Central memory CD4-positive, alpha-beta T cell (primary cell): ENCODE results near the gene SLAMF1.
A peak's percentile ranks its signal among the peaks of the same experiment; 100 is the strongest.

Experiments
- DNase-seq: peaks from one replicate; pipeline ENCODE4 v3.0.0; 2022

Gene SLAMF1

GRCh38 chr1:160623227-160623633, 23.6 kb downstream of the SLAMF1 start:
- DNase-seq = peak; percentile 65

- DNase-seq = no peak
Observed at GRCh38 chr1:160622501-160623226, 24.2 kb downstream of the SLAMF1 start.

GRCh38 chr1:160621633-160622413, 25.0 kb downstream of the SLAMF1 start:
- DNase-seq = no peak

DNA sequence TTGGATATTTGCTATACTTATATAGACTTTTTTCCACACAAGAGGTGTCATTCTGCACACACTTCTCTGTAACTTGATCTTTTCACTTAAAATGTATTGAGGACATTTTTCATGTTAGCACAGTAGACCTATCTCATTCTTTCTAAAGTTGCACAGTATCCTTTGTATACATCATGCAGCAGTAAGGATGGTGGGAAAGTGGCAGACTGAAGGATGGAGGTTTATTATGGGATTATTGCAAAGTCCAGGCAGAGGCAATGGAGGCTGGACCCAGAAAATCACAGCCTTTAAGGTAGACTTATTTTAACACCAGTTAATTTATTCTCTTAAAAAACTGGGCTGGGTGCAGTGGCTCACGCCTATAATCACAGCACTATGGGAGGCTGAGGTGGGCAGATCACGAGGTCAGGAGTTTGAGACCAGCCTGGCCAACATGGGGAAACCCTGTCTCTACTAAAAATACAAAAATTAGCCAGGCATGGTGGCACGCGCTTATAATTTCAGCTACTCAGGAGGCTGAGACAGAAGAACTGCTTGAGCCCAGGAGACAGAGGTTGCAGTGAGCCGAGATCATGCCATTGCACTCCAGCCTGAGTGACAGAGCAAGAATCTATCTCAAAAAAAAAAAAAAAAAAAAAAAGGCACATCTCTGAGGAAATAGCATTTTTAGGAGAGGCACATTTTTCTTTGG, 25.8 kb downstream of the SLAMF1 start:
- DNase-seq = no peak

DNA sequence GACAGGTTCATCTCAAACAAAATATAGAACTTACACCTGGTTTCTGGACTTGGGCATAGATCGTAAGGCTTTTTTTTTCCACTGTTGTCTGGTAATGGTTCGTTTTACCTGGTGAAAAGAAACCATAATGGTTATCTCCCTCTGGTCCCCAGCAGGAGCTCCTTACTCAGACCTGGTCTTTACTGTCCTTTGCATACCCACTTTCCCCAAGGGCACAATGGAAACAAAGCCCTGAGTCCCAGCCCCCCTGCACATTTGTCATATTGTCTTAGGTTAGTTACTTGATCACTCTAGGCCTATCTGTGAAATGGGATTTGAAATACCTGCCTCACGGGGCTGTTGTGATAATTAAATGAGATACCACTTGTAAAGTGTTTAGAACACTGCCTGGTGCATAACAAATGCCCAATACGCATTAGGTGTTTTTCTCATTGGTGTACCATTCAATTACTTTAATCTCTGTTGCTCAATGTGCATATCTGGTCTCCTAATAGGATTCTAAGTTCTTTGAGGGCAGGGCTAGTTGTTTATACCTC, 27.0 kb downstream of the SLAMF1 start:
- no peak for DNase-seq

DNA sequence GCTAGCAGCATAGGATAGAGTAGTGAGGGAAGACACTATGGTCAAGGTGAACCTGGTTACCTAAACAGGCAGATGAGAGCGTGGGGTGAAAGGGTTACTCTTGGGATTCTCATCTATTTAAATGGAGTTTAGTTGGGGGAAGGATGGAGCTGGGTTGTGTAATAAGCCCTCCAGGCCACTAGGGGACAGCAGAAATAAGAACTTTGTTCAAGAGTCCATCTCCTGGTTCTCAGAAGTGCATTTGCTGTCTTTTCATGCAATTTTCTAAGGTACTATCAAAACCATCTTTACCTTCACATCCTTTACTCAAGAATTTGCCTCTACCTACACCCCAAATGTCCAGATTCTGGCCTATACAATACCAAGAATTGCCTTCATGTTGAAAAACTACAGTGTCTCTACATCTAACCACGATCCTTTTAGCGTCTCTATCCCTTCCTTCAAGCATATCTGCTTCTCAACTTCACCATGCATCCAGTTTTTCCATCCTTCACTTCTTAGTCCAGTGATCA, 28.0 kb downstream of the SLAMF1 start:
- no peak for DNase-seq

GRCh38 chr1:160618327-160618726, 28.5 kb downstream of the SLAMF1 start:
- no peak for DNase-seq

GRCh38 chr1:160615660-160616059, 31.2 kb downstream of the SLAMF1 start:
- DNase-seq = no peak

GRCh38 chr1:160614410-160614809, 32.4 kb downstream of the SLAMF1 start:
- DNase-seq = no peak

DNA sequence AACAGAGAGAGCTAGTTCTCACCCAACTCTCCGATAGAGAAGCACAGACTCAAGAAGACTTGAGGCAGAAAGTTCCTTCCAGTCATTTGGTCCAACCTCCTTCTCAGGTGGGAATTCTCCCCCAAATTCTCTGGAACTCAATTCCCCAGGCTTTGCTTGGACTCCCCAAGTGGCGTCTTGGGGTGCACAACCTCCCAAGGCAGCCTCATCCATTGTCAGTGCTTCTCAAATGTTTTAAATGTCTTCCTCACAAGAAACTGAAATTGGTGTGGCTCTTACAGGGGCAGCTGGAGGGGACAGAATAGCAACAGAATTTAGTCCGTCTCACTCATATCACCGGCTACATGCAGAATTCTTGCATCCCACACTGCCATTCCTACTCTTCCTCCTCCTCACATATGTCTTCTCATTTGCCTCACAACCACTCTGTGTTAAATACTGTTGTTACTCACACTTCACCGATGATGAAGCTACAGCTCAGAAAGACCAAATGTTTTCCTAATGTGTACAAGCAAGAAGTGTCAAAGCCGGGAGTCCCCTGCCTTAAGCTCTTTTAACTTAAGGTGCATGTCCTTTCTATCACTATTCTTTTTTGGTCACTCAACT, 34.1 kb downstream of the SLAMF1 start:
- no peak for DNase-seq

DNA sequence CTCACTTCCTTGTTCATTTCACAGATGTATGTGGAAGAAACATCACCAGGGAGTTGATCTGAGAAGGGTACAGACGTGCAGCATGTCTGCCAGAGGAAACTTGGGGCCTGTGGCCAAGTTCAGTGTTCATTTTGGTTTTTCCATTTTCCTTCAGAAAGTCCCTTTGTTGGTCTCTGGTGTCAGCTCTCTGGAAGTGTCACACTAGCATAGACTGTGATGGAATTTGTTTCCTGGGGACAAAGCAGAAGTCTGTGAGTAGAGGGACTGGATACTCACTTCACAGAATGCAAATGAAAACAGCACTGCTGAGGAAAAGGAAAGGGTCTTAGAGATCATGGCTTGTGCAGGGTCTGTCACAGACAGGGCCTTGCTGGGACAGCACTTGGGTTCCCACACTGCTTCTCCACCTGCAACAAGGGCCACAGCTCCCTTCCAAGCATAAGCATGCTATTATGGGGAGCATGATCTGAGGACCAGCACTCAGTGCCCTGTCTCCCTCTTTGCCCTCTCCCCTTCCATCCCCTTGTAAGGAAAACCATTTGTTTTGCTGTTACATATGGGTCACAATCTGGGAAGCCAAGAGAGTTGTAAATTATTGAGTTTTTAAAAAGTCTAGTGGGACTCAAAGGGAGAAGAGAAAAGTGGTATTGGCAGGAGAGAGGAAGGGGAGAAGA, 36.1 kb downstream of the SLAMF1 start:
- DNase-seq = no peak

- no peak for DNase-seq
Observed at GRCh38 chr1:160608941-160609340, 37.9 kb downstream of the SLAMF1 start.

- DNase-seq = no peak
Observed at GRCh38 chr1:160608514-160608913, 38.3 kb downstream of the SLAMF1 start.

GRCh38 chr1:160608057-160608456, 38.8 kb downstream of the SLAMF1 start:
- no peak for DNase-seq

GRCh38 chr1:160607672-160608032, 39.2 kb downstream of the SLAMF1 start:
- no peak for DNase-seq

DNA sequence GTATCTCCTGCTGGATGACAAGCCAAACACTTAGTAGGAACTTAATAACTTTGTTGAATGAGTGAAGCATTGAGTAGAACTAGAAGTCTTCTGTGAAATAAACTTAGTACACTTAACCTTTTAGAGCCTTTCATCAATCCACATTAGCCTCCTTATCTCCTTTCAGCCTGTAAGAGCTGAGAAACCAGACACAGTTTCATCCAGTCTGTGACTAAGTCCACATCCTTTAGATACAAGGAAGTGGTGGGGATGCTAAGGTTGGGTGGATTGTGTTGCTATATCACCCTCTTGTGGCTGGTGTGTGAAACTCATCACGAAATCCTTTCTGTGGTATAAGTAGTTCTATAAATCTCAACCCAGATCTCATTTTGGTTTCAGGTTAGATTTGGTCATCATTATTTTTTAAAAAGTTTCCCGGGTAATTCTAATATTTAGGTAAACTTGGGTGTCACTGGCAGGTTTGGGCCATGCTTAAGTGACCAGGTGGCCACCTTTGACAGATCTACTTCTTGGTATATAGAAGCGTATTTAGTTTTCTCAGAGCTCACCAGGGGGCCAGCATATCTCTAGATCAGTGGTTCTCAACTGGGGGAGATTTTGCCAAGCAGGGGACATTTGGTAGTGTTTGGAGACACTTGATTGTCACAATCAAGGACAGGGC, 39.7 kb downstream of the SLAMF1 start:
- peak; percentile 80 for DNase-seq

- no peak for DNase-seq
Observed at GRCh38 chr1:160606611-160607010, 40.2 kb downstream of the SLAMF1 start.

GRCh38 chr1:160605792-160606479, 40.9 kb downstream of the SLAMF1 start:
- no peak for DNase-seq

GRCh38 chr1:160605205-160605604, 41.6 kb downstream of the SLAMF1 start:
- DNase-seq = no peak

DNA sequence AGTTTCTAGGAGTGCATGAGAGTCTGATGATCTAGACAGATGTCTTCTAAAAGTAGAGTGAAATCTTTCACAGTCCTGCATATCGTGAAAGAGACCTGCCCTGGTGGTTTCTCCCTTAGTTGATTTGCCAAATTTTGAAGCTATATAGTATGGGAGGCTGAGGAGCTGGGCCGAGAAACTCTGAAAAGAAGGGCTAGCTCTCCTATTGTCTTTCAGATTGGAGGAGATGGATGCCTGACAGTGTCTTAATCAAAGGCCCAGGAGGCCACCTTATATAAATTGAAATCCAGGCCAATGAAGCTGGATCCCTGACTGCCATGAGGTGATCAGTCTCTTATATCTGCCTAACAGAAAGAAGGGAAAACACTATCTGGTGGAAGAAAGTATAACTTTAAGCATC, 49.1 kb downstream of the SLAMF1 start:
- DNase-seq = no peak

DNA sequence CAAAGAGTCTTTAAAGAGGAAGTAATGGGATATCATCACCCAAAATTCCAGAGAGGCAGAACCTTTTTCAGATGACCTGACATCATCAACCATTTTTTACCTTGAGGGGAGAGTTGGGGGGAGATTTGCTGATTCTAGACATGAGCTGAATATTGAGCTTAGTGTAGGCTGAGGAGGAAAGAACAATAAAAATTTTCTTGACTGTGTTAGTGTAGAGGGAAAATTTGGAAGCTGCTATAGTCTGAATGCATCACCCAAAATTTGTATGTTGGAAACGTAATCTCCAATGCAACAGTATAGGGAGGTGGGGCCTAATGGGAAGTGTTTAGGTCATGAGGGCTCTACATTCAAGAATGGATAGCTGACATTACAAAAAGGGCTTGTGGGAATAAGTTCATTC, 49.8 kb downstream of the SLAMF1 start:
- DNase-seq = no peak
